ENCODE measurements around the gene TUBA4A. TPM values are rescaled to one million over a fixed set of nuclear protein-coding genes. Genes with fewer than 3 reads are reported as not detected.
A peak's percentile ranks its signal among the peaks of the same experiment; 100 is the strongest.

The TUBA4A gene
- total RNA-seq, 2 experiments from 2014 or later = 313 to 344 TPM

DNA sequence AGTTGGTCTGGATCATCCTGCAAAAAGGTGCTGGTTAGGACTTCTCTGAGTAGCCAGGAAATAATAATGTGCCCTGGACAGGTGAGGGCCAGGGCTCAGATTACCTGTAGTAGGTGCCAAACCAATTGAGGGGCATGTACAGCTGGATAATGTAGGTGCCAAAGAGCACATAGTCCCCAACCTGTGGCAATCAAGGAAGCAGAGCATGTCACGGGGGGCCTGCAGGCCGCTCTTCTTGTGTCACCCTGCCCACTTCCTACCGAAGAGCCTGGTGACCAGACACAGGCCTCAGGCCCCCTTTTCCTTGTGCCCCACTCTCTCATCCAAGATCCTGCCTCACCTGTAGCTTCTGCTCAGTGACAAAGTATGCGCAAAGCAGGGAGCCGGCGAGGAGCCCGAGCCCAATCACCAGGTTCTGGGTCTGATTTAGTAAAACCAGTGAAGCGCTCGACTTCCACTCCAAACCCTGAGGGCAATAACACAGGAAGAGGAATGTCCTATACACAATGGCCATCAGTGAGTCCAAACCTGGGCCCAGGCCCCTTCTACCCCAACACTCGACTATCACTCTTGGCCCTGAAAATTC is 40.1 kb downstream of the TUBA4A start:
- Mint-ChIP-seq H3K4me3 (no peak overlapping the region), H3K27me3 (no peaks in the 10 kb centered on the region), H3K27ac (peak overlapping the region; percentile 9), H3K4me1 (peaks cover 63% of the 10 kb centered on the region), H3K36me3 (ENCODE audit: low read depth) (peaks cover 52% of the 10 kb centered on the region), H3K9me3 (no peaks in the 10 kb centered on the region)
- CTCF ChIA-PET = interaction anchor here (2.9 kb wide), 1 partner anchor 55 kb away, joined by 44 read pairs; the partner anchor contains the start of gene NHEJ1
- DNase-seq = no peak
- POLR2A ChIA-PET = interaction anchor here (2.7 to 3.6 kb wide), 3 partner anchors 16 to 39 kb away, joined by 7 to 17 read pairs (median 17); partner anchors contain the start of genes ANKZF1, ATG9A, CNPPD1 and TUBA4A

DNA sequence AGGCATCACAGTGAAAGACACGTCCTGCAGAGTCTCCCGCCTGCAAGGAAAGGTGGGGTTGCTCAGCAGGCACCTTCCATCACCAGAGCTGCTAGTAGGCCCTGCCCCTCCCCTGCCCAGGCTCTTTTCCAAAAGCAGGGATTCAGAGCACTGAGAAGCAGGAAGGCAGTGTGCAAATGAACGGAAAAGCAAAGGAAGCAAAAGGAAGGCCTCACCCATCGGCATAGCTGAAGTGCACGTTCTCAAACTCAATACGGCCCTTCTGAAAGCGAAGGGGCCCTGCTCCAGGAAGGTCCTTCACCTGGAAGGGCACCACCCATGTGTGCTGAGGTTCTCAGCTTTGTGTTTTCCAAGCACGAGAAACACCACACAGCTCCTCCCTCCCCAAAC is 40.7 kb downstream of the TUBA4A start:
- ChIA-PET POLR2A (interaction anchor here (2.7 to 3.4 kb wide), 3 partner anchors 17 to 40 kb away, joined by 7 to 17 read pairs (median 17); partner anchors contain the start of genes ANKZF1, ATG9A, CNPPD1 and TUBA4A), CTCF (interaction anchor here (1.0 to 2.9 kb wide), 2 partner anchors 54 to 82 kb away, joined by 3 to 44 read pairs; partner anchors contain the start of gene NHEJ1)
- DNase-seq = no peak
- Mint-ChIP-seq H3K9me3 (no peaks in the 10 kb centered on the region), H3K36me3 (ENCODE audit: low read depth) (peaks cover 57% of the 10 kb centered on the region), H3K27ac (no peak overlapping the region), H3K4me3 (no peak overlapping the region), H3K27me3 (no peaks in the 10 kb centered on the region), H3K4me1 (peaks cover 67% of the 10 kb centered on the region)

DNA sequence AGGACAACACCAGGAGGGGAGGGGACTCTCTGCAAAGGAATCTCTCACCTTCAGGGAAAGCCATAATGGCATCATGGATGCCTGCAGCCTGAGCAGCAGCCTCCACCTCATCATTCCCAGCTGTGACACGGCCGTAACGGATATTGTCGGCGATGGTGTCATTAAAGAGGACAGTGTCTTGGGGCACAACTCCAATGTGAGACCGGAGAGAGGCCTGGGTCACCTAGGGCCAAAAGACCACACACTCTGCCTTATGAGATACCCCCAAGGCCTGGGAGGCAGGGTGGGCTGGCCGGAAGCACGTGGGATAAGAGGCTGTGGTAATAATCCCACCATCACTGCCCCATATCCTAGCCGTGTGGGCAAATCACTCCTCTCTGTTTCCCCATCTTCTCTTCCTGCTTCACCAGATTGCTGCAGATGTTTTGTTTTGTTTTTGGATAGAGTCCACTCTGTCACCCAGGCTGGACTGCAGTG is 42.8 kb downstream of the TUBA4A start:
- POLR2A ChIA-PET = interaction anchor here (0.6 to 3.4 kb wide), 9 partner anchors 17 to 51 kb away, joined by 3 to 17 read pairs (median 4); partner anchors contain the start of genes ANKZF1, ATG9A, CNPPD1 and NHEJ1
- peak overlapping the region; percentile 88 for H3K27ac Mint-ChIP-seq
- DNase-seq = no peak

GRCh38 chr2:219210196-219210885 is 43.4 kb downstream of the TUBA4A start:
- Mint-ChIP-seq H3K27me3 (no peaks in the 10 kb centered on the region), H3K4me1 (peaks cover 64% of the 10 kb centered on the region), H3K27ac (peak overlapping the region; percentile 88), H3K36me3 (ENCODE audit: low read depth) (peaks cover 45% of the 10 kb centered on the region), H3K4me3 (no peak overlapping the region), H3K9me3 (no peaks in the 10 kb centered on the region)
- CTCF ChIA-PET = interaction anchor here (1.4 to 1.9 kb wide), 2 partner anchors 37 to 40 kb away, joined by 3 to 10 read pairs; partner anchors contain the start of gene SLC23A3
- no peak for DNase-seq
- POLR2A ChIA-PET = interaction anchor here (1.0 to 5.0 kb wide), 6 partner anchors 8 to 45 kb away, joined by 3 to 160 read pairs (median 12); partner anchors contain the start of genes ABCB6, ANKZF1, ATG9A and CNPPD1

More for the DNA sequence above, 42.8 kb downstream of the TUBA4A start:
- Mint-ChIP-seq H3K27me3 (no peaks in the 10 kb centered on the region), H3K9me3 (no peaks in the 10 kb centered on the region), H3K36me3 (ENCODE audit: low read depth) (peaks cover 45% of the 10 kb centered on the region), H3K4me3 (no peak overlapping the region), H3K4me1 (peaks cover 62% of the 10 kb centered on the region)
- CTCF ChIA-PET = interaction anchor here (0.7 to 2.9 kb wide), 17 partner anchors 8 to 542 kb away, joined by 3 to 44 read pairs (median 5); partner anchors contain the start of genes CNPPD1, NHEJ1, SLC23A3 and TUBA4A

GRCh38 chr2:219209236-219210195 is 44.2 kb downstream of the TUBA4A start:
- CTCF ChIA-PET = interaction anchor here (1.4 to 2.1 kb wide), 3 partner anchors 9 to 85 kb away, joined by 5 to 11 read pairs (median 6); partner anchors contain the start of gene ABCB6
- no peak overlapping the region for H3K4me3 Mint-ChIP-seq
- POLR2A ChIA-PET = interaction anchor here (0.7 to 5.0 kb wide), 7 partner anchors 8 to 44 kb away, joined by 3 to 160 read pairs (median 5); partner anchors contain the start of genes ABCB6, ANKZF1, ATG9A and CNPPD1

DNA sequence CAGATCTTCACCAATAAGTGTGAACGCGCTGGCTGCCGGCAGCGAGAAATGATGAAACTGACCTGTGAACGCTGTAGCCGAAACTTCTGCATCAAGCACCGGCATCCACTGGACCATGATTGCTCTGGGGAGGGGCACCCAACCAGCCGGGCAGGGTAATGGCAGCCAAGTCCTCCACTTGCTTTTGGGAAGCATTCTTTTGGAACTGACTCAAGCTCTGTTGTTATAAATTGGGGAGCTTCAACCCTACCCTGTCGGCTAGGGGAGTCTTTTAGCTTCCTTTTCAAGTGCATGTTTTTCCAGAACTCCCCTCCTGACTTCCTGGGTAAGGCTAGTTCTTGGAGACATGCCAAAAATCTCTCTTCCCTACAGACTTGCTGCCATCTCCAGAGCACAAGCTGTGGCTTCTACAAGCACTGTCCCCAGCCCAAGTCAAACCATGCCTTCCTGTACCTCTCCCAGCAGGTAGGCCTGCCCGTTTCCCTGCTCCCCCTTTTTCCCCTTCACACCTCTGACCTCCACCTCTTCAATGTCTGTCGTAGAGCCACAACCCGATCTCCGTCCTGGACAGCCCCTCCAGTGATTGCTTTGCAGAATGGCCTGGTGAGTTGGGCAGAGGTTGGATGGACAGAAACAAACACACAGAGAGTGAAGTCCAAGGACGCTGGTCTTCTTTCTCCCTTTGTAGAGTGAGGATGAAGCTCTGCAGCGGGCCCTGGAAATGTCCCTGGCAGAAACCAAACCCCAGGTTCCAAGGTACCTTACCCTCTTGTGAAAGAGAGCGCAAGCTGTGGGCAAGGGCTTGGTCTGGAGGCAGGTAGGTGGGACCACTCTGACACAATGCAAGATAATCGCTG is 45.6 kb downstream of the TUBA4A start:
- Mint-ChIP-seq H3K27me3 (no peaks in the 10 kb centered on the region), H3K4me3 (peak overlapping the region; percentile 79), H3K4me1 (peaks cover 57% of the 10 kb centered on the region), H3K9me3 (peaks cover 7% of the 10 kb centered on the region), H3K36me3 (ENCODE audit: low read depth) (peaks cover 32% of the 10 kb centered on the region), H3K27ac (peak overlapping the region; percentile 88)
- CTCF ChIA-PET = interaction anchor here (0.7 to 2.6 kb wide), 7 partner anchors 10 to 87 kb away, joined by 3 to 12 read pairs (median 6); partner anchors contain the start of genes ABCB6, CNPPD1 and NHEJ1
- no peak for DNase-seq
- POLR2A ChIA-PET = interaction anchor here (0.9 to 5.0 kb wide), 8 partner anchors 10 to 87 kb away, joined by 3 to 160 read pairs (median 7); partner anchors contain the start of genes ABCB6, ATG9A, CNPPD1 and RETREG2

More at GRCh38 chr2:219209236-219210195, 44.2 kb downstream of the TUBA4A start:
- H3K36me3 Mint-ChIP-seq (ENCODE audit: low read depth) = peaks cover 42% of the 10 kb centered on the region
- DNase-seq = no peak
- no peaks in the 10 kb centered on the region for H3K27me3 Mint-ChIP-seq
- H3K4me1 Mint-ChIP-seq = peaks cover 60% of the 10 kb centered on the region
- peaks cover 1% of the 10 kb centered on the region for H3K9me3 Mint-ChIP-seq
- peak overlapping the region; percentile 88 for H3K27ac Mint-ChIP-seq

DNA sequence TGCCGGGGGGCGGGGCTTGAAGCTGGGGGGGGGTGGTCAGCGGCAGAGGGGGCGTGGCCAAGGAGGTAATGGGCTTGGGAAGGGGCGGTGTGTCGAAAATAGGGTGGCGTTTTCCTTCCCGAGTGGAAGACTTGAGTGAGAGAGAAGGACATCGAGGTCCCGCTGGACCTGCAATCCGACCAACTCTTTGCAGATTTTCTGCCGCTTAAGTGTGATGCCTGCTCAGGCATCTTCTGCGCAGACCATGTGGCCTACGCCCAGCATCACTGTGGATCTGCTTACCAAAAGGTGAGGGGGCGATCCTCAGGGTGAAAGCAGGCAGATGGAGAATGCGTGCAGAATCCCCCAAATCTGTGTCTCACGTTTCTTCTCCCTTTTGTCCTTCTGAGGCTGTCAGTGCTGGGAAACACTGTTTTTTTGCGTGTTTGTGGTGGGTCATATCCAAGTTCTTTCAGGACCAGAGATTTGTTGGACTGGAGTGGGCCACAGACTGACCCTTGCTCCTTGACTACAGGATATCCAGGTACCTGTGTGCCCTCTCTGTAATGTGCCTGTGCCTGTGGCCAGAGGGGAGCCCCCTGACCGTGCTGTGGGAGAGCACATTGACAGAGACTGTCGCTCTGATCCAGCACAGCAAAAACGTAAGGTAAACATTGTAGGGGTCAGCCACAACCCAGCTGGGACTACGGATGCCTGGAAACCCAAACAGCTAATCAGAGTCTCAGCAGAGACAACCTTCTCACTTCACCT is 46.4 kb downstream of the TUBA4A start:
- DNase-seq = no peak

DNA sequence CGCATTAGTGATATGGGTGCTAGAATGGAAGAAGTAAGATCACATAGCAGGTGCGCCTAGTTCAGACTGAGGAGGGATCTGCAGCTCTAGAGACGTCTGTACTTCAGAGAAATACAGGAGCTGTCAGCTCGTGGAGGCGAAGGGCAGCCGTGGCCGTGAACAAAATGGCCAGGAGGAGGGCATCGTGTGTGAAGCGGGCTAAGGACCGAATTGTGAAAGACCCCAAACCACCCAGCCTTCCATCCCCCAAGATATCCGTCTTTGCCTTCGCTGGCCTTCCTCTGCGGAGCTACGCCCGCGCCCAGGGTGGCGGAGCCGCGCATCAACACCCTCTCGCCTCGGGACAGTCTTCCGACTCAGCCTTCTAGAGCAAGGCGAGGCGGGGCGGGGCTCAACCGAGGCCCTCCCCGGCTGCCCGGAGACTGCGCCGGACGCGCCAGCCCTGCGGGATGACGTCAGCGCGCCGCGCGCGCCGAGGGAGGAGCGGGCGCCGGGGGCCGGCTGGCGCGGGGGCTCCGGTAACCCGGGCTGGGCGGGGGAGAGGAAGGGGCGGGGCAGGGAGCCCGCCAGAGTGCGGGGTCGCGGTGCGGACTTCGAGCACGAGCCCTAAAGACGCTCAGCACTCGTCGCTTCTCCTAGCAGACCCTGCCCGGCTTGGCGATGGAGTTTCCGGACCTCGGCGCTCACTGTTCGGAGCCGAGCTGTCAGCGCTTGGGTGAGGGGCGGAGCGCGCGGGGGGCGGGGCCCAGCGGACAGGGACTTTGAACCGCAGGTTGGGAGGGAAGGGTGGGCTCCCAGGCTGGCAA is 47.2 kb downstream of the TUBA4A start, which contains the start of gene ZFAND2B:
ZFAND2B (plus strand) TSS at position 455 of the 806 bp plus-strand sequence; CDS start at position 661, 206 bp downstream.
- CTCF ChIA-PET = interaction anchor here (0.5 to 4.1 kb wide), 19 partner anchors 10 to 547 kb away, joined by 3 to 18 read pairs (median 5); partner anchors contain the start of genes ABCB6, CNPPD1, DNAJB2 and NHEJ1
- H3K36me3 Mint-ChIP-seq (ENCODE audit: low read depth) = peaks cover 27% of the 10 kb centered on the region
- H3K4me1 Mint-ChIP-seq = peaks cover 52% of the 10 kb centered on the region
- H3K27me3 Mint-ChIP-seq = no peaks in the 10 kb centered on the region
- POLR2A ChIA-PET = interaction anchor here (0.7 to 5.0 kb wide), 21 partner anchors 9 to 391 kb away, joined by 3 to 160 read pairs (median 7); partner anchors contain the start of genes ABCB6, ANKZF1, ATG9A and CNPPD1
- peaks cover 7% of the 10 kb centered on the region for H3K9me3 Mint-ChIP-seq
- H3K4me3 Mint-ChIP-seq = peak within 1 kb of the TSS; percentile 79
- peak; percentile 96 for DNase-seq
- H3K27ac Mint-ChIP-seq = peak within 1 kb of the TSS; percentile 88

More for the DNA sequence above, 46.4 kb downstream of the TUBA4A start:
- Mint-ChIP-seq H3K27ac (peak overlapping the region; percentile 88), H3K4me1 (peaks cover 56% of the 10 kb centered on the region), H3K4me3 (peak overlapping the region; percentile 79), H3K36me3 (ENCODE audit: low read depth) (peaks cover 31% of the 10 kb centered on the region), H3K27me3 (no peaks in the 10 kb centered on the region), H3K9me3 (peaks cover 7% of the 10 kb centered on the region)
- POLR2A ChIA-PET = interaction anchor here (0.9 to 5.0 kb wide), 14 partner anchors 11 to 87 kb away, joined by 3 to 160 read pairs (median 8); partner anchors contain the start of genes ABCB6, ANKZF1, ATG9A and CNPPD1
- CTCF ChIA-PET = interaction anchor here (0.5 to 4.1 kb wide), 13 partner anchors 9 to 547 kb away, joined by 3 to 18 read pairs (median 6); partner anchors contain the start of genes ABCB6, CNPPD1 and NHEJ1

DNA sequence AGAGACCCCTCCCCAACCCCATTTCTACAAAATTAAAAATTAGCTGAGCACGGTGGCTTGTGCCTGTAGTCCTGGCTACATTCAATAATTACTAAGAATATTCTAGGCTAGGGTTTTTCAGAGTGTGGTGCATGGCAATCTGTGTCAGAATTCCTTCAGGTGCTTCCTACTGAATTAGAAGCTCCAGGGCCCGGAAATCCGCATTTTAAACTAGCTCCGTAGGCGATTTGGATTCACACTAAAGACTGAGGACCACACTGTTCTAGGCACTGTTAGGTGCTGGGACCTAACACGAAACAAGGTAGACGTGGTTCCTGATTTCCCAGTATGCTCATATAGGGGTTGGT is 47.8 kb downstream of the TUBA4A start:
- Mint-ChIP-seq H3K4me3 (peak overlapping the region; percentile 79), H3K27ac (peak overlapping the region; percentile 87), H3K9me3 (peaks cover 7% of the 10 kb centered on the region), H3K36me3 (ENCODE audit: low read depth) (peaks cover 21% of the 10 kb centered on the region), H3K4me1 (peaks cover 46% of the 10 kb centered on the region), H3K27me3 (no peaks in the 10 kb centered on the region)
- ChIA-PET POLR2A (interaction anchor here (0.7 to 5.0 kb wide), 18 partner anchors 9 to 391 kb away, joined by 3 to 160 read pairs (median 8); partner anchors contain the start of genes ABCB6, ANKZF1, ATG9A and CNPPD1), CTCF (interaction anchor here (0.7 to 4.1 kb wide), 18 partner anchors 11 to 324 kb away, joined by 3 to 18 read pairs (median 6); partner anchors contain the start of genes ABCB6, CNPPD1, DNAJB2 and NHEJ1)
- DNase-seq = no peak

Data from activated CD4-positive, alpha-beta memory T cell treated with anti-CD3 and anti-CD28 coated beads, Interleukin-2, amount 10 ng/mL, durations not matched to agents 7 days and 5 days (primary cell).